Central memory CD8-positive, alpha-beta T cell (primary cell): Measurements from ENCODE around the gene KRTAP10-1.
"Not testable (repeated sequence)": the region's sequence is repeated elsewhere in the genome, so short reads cannot be mapped to it uniquely, and the experiment has no call there.

Source experiments
- ATAC-seq: fragments of 150-1000 bp; cut with Tn5 transposase; replicated peaks from 2 replicates; pipeline ENCODE4 v1.10.0; 2022; ENCODE audit warnings: mild to moderate bottlenecking, moderate FRiP score, moderate number of reproducible peaks; ENCODE audit not compliant: poor library complexity, severe bottlenecking; ENCODE audit errors: extremely low read depth
- DNase-seq, 2 donors: peaks; one replicate each; pipeline ENCODE4 v3.0.0; 2021; ENCODE audit warnings: low spot score in 2 of 2
- H3K27ac Mint-ChIP-seq: one replicate; pipeline ENCODE4 v1.8.0; 2022; ENCODE audit warnings: low read depth, mild to moderate bottlenecking, moderate library complexity, mixed read lengths
- H3K27me3 Mint-ChIP-seq: one replicate; pipeline ENCODE4 v1.8.0; 2022; ENCODE audit warnings: mixed read lengths
- H3K36me3 Mint-ChIP-seq: one replicate; pipeline ENCODE4 v1.8.0; 2022; ENCODE audit warnings: mild to moderate bottlenecking, moderate library complexity, mixed read lengths; ENCODE audit not compliant: insufficient read depth
- H3K4me1 Mint-ChIP-seq: one replicate; pipeline ENCODE4 v1.8.0; 2022; ENCODE audit warnings: mixed read lengths
- H3K4me3 Mint-ChIP-seq: one replicate; pipeline ENCODE4 v1.8.0; 2022; ENCODE audit warnings: mild to moderate bottlenecking, moderate library complexity, mixed read lengths
- H3K9me3 Mint-ChIP-seq: one replicate; pipeline ENCODE4 v1.8.0; 2022; ENCODE audit warnings: mixed read lengths

The KRTAP10-1 gene

DNA sequence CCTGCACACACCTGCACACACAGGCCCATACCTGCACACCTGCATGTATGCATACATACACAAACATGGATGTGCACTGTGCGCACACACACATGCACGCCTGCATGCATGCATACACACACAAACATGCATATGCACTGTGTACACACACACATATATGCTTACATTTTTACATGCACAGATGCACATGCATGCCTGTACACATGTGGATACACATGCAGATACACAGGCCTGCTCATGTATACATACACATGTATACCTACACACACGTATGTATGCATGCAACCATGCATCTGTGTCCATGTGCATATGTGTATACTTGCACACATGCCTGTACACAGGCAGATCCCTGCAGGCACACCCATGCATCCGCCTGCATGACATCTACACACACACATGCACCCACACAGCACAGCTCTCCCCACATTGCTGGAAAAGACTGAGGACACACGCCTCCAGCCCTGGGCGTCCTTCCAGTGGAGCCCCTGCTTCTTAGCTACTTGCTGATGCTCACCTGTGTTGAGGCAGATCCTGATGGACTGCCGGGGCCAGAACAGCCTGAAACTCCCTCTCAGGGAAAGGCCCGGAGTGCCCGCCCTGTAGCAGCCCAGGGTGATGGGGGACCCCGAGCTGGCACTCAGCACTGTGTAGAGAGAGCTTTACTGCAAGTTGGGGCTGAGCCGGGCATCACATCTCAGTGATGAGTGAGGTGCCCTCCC lies 28.6 kb downstream of the KRTAP10-1 start:
- Mint-ChIP-seq H3K4me1 (no peaks in the 10 kb centered on the region), H3K27me3 (no peaks in the 10 kb centered on the region), H3K9me3 (no peaks in the 10 kb centered on the region), H3K4me3 (peak overlapping the region; percentile 7), H3K27ac (peak overlapping the region; percentile 68), H3K36me3 (no peaks in the 10 kb centered on the region)
- ATAC-seq: no peak
- no peak for DNase-seq

DNA sequence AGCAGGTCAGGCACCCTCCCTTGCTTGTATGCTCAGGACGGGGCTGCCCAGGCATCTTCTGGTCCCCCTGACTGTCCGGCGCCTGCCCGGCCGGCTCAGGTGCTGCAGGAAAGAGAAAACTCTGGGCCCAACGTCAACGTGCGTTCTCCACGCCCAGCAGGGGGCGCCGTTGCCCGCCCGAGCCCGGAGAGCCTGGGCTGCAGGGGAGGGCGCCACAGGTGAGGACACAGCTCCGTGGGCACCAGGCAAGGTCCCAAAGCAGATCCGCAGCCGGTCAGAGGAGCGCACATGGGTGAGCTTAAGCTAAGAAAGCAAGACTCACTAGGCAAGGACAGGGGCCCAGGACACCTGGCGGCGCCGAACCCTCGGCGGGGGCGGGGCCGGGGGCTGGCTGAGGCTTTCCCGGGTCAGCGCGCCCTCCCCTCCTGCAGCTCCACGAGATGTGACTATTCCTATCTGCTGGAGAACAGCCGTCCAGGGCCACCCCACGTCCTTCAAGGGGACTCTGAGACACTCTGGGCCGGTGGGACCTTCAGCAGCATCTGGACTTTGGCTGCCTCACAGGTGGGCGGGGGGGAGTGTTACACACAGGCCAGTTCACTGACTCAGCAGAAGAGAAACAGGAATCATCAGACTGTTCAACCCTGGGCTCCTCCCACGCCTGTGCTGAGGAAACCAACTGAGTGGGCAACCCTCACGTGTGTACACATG lies 29.3 kb downstream of the KRTAP10-1 start:
- no peaks in the 10 kb centered on the region for H3K36me3 Mint-ChIP-seq
- no peaks in the 10 kb centered on the region for H3K9me3 Mint-ChIP-seq
- ATAC-seq: peak; percentile 76
- peak overlapping the region; percentile 7 for H3K4me3 Mint-ChIP-seq
- DNase-seq: peak; percentile 69 to 79
- H3K4me1 Mint-ChIP-seq: no peaks in the 10 kb centered on the region
- H3K27me3 Mint-ChIP-seq: no peaks in the 10 kb centered on the region
- H3K27ac Mint-ChIP-seq: no peak overlapping the region

DNA sequence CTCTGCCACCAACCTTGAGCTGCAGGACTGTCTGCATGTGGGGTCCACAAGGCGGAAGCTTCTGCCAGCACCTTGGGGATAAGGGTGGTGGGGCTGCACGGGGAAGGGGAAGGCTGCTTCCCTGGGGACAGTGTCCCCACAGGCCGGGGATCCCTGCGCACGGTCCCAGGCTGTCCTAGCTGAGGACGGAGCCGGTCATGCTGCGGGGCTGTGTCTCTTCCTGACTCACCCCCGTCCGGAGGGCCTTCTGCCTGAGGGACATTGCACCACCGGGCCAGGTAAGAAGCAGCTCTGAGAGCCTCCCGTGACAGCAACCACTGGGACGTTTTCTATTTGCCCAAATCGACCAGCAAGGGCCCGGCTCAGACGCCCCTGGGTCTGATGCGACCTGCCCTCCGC lies 29.9 kb downstream of the KRTAP10-1 start:
- DNase-seq (no peak), ATAC-seq (no peak)
- H3K36me3 Mint-ChIP-seq: no peaks in the 10 kb centered on the region
- no peak overlapping the region for H3K27ac Mint-ChIP-seq
- no peaks in the 10 kb centered on the region for H3K4me1 Mint-ChIP-seq
- no peaks in the 10 kb centered on the region for H3K27me3 Mint-ChIP-seq
- no peak overlapping the region for H3K4me3 Mint-ChIP-seq
- no peaks in the 10 kb centered on the region for H3K9me3 Mint-ChIP-seq

DNA sequence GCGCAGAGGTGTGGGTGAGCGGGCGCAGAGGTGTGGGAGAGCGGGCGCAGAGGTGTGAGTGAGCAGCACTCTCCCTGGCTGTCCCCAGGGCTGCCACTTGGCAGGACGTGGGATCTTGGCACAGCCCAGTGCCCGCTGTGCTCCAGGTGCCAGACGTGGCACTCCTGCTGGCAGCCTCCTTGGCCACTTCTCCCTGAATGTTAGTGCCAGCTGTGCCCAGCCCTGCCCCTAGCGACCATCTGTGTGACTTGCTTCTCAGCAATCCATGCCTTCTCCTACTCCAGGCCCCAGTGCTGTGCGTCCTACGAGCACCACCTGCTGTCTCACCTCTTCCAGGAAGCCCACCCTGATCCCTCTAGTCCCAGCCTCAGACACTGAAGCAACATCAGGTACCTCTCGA lies 30.5 kb downstream of the KRTAP10-1 start:
- ATAC-seq (no peak), DNase-seq (no peak)
- no peaks in the 10 kb centered on the region for H3K4me1 Mint-ChIP-seq
- no peaks in the 10 kb centered on the region for H3K27me3 Mint-ChIP-seq
- no peak overlapping the region for H3K4me3 Mint-ChIP-seq
- H3K9me3 Mint-ChIP-seq: no peaks in the 10 kb centered on the region
- no peak overlapping the region for H3K27ac Mint-ChIP-seq
- H3K36me3 Mint-ChIP-seq: no peaks in the 10 kb centered on the region

DNA sequence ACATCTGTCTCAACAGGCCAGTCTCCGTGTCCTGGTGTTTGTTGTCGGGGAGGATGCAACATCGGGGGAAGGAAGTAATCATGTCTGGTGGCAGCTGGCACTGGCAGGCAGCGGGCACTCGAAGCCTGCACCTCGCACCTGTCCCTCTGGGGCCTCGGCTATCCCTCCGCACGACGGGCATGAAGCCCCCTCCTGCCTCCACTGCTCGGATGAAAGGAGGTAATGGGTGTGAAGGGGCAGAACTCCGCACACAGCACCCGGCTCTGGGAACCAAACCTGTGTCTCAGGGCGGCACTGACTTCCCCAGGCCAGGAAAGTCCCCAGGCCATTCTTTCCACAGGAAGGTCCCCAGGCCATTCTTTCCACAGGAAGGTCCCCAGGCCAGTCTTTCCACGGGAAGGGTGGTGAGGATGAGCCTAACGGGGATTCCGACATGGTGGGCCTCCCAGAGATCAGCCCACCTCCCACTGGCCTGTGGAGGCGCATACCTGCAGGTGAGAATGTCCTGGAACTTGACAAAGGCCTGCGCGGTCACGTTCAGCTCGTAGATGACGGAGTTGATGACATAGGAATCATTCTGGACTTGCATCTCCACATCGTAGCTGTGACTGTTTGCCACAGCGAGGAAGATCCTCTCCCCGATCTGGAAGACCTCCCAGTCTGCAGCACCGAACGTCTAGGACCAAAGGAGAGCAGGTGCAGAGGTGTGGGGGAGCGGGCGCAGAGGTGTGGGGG lies 31.1 kb downstream of the KRTAP10-1 start:
- no peaks in the 10 kb centered on the region for H3K9me3 Mint-ChIP-seq
- H3K27me3 Mint-ChIP-seq: no peaks in the 10 kb centered on the region
- ATAC-seq (no peak), DNase-seq (no peak)
- no peaks in the 10 kb centered on the region for H3K4me1 Mint-ChIP-seq
- H3K27ac Mint-ChIP-seq: no peak overlapping the region
- no peaks in the 10 kb centered on the region for H3K36me3 Mint-ChIP-seq
- no peak overlapping the region for H3K4me3 Mint-ChIP-seq

DNA sequence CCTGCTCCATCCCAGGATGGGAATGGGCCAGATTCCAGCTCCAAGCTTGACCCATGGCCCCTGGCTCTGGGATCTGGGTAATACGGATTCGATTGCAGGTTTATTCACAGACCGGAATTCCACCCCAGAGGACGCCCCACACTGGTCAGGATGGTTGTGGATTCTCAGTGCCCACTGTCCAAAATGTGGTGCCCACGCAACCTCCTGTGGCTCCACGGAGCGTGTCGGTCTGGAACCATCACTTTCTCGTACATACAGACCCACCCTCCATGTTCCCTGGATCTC lies 31.6 kb downstream of the KRTAP10-1 start:
- no peaks in the 10 kb centered on the region for H3K27me3 Mint-ChIP-seq
- no peak overlapping the region for H3K27ac Mint-ChIP-seq
- DNase-seq (no peak), ATAC-seq (no peak)
- H3K4me3 Mint-ChIP-seq: no peak overlapping the region
- H3K36me3 Mint-ChIP-seq: no peaks in the 10 kb centered on the region
- H3K9me3 Mint-ChIP-seq: no peaks in the 10 kb centered on the region
- H3K4me1 Mint-ChIP-seq: no peaks in the 10 kb centered on the region

DNA sequence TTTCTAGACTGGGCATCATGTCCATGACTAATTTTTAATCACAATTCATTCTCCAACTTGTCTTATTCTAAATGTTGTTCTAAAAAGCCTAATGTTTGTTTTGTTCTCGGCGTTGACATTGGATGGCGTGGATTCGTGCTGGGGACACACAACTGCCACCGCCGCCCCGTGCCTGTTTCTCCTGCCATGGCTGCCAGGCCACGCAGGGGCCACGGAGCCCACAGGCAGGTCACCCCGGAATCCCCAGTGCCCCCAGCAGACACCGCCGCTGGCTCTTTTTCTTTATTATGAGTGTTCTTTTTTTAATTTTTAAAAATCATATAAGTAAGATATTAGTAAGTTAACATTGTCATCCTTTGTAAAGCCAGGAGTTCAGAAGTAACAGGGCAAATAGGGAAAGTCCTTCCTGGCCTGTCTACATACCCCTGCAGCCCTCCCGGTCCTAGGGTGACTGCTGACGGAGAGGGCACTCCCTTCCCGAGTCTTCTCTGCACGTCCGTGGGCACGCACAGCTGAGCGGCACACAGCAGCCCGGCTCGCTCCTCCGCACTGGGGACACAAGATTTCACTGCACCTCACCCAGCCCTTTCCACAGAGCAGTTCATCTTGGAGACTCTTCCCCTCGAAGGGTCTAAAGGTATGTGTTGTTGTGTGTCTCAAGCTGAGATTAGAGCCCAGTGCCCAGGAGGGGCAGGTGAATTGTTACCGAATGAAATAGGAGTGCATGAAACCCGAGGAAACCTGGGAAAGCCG lies 32.1 kb downstream of the KRTAP10-1 start:
- H3K27me3 Mint-ChIP-seq: no peaks in the 10 kb centered on the region
- H3K4me3 Mint-ChIP-seq: no peak overlapping the region
- no peaks in the 10 kb centered on the region for H3K36me3 Mint-ChIP-seq
- no peaks in the 10 kb centered on the region for H3K9me3 Mint-ChIP-seq
- no peak overlapping the region for H3K27ac Mint-ChIP-seq
- no peak for ATAC-seq
- H3K4me1 Mint-ChIP-seq: no peaks in the 10 kb centered on the region
- no peak for DNase-seq

DNA sequence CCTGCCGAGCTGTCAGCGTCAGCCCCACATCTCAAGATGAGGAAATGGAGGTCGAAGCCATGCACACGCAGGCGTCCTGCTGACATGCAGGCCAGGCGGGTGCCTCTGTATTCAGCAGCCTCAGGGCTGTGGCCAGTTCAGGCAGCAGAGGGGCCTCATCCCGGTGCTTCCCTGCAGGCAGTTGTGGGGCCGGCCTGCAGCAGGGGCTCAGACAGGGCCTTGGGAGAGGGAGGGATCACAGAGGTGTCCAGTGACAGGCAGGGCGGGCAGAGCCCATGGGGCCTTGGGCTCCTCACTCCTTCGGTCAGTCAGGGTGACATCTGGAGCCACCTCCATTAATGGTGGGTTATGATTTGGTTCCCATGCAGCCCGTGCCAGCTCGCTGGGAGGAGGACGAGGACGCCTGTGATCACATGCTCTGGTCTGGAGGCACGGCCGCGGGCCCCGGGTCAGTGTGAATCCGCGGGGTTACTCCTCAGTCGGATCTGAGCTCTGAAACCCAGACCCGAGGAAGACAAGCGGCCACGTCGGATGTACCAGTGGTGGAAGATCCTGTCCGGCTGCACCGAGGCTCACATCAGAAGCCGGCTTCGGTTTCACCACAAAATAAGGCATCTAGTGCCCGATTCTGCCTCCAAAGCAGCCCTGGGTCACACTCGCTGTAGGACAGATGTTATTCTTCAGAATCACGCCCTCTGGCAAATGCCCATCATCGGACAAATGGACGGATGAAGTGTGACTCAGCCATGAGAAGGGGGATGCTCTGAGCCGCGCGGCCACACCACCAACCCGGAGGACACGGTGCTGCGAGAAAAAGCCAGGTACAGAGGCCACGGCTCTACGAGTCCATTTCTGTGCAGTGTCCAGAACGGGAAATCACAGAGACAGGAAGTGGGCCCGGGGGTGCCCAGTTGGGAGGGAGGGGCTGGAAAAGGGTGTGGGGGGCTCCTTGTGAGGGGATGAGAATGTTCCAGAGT lies 33.4 kb downstream of the KRTAP10-1 start:
- Mint-ChIP-seq H3K27ac (no peak overlapping the region), H3K4me3 (no peak overlapping the region), H3K36me3 (no peaks in the 10 kb centered on the region), H3K4me1 (no peaks in the 10 kb centered on the region), H3K9me3 (no peaks in the 10 kb centered on the region), H3K27me3 (no peaks in the 10 kb centered on the region)
- ATAC-seq (no peak), DNase-seq (no peak)

DNA sequence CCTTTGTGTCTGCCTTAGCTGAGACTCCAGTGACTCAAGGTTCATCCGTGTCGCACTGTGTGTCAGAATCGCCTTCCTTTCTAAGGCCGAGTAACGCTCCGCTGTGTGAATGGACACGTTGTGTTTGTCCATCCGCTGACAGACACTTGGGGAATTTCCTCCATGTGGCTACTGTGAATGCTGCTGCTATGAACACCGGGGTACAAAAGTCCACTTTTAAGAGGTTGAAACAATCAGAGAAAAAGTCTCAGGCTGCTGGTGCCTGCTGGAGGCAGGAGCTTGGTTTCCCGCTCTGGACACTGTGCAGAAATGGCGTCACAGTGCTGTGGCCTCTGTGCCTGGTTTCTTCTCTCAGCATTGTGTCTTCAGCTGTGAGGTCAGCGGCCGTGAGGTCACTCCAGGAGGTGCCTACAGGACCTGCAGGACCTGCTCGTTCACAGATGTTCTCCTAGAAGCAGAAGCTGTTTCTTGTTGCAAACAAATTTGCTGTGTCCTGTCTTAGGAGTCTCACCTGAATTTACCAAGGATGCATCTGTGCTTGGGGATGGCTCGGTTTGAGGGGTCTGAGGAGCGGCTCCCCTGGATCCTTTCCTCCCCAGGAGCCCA lies 34.2 kb downstream of the KRTAP10-1 start:
- Mint-ChIP-seq H3K27ac (no peak overlapping the region), H3K9me3 (no peaks in the 10 kb centered on the region), H3K4me1 (no peaks in the 10 kb centered on the region), H3K36me3 (no peaks in the 10 kb centered on the region), H3K27me3 (no peaks in the 10 kb centered on the region), H3K4me3 (no peak overlapping the region)
- DNase-seq (no peak), ATAC-seq (no peak)

DNA sequence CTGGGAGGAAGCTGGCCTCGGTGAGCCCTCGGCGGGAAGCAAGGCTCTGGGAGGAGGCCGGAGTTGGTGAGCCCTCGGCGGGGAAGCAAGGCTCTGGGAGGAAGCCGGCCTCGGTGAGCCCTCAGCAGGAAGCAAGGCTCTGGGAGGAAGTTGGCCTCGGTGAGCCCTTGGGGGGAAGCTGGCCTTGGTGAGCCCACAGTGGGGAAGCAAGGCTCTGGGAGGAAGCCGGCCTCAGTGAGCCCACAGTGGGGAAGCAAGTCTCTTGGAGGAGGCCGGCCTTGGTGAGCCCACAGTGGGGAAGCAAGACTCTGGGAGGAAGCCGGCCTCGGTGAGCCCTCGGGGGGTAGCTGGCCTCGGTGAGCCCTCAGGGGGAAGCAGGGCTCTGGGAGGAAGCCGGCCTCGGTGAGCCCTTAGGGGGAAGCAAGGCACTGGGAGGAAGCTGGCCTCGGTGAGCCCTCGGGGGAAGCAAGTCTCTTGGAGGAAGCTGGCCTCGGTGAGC lies 36.0 kb downstream of the KRTAP10-1 start:
- no peak overlapping the region for H3K4me3 Mint-ChIP-seq
- peak overlapping the region; percentile 53 for H3K27ac Mint-ChIP-seq
- H3K27me3 Mint-ChIP-seq: no peaks in the 10 kb centered on the region
- no peaks in the 10 kb centered on the region for H3K36me3 Mint-ChIP-seq
- no peak for DNase-seq
- H3K9me3 Mint-ChIP-seq: no peaks in the 10 kb centered on the region
- H3K4me1 Mint-ChIP-seq: no peaks in the 10 kb centered on the region
- ATAC-seq: no peak

DNA sequence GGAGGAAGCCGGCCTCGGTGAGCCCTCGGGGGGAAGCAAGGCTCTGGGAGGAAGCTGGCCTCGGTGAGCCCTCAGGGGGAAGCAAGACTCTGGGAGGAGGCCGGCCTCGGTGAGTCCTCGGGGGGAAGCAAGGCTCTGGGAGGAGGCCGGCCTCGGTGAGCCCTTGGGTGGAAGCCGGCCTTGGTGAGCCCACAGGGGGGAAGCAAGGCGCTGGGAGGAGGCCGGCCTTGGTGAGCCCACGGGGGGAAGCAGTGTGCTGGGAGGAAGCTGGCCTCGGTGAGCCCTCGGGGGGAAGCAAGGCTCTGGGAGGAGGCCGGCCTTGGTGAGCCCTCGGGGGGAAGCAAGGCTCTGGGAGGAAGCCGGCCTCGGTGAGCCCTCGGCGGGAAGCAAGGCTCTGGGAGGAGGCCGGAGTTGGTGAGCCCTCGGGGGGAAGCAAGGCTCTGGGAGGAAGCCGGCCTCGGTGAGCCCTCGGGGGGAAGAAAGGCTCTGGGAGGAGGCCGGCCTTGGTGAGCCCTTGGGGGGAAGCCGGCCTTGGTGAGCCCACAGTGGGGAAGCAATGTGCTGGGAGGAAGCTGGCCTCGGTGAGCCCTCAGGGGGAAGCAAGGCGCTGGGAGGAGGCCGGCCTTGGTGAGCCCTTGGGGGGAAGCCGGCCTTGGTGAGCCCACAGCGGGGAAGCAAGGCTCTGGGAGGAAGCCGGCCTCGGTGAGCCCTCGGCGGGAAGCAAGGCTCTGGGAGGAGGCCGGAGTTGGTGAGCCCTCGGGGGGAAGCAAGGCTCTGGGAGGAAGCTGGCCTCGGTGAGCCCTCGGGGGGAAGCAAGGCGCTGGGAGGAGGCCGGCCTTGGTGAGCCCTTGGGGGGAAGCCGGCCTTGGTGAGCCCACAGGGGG lies 36.7 kb downstream of the KRTAP10-1 start:
- peak overlapping the region; percentile 53 for H3K27ac Mint-ChIP-seq
- H3K4me3 Mint-ChIP-seq, H3K36me3 Mint-ChIP-seq, DNase-seq, H3K4me1 Mint-ChIP-seq, H3K27me3 Mint-ChIP-seq, ATAC-seq, H3K9me3 Mint-ChIP-seq: not testable (repeated sequence)
